GM12865 (cell line): ENCODE data around the gene ACOX1.

ENCODE experiments used
- DNase-seq: peaks from one replicate; pipeline ENCODE4 v3.0.0; 2010; ENCODE audit warnings: low read depth
- H3K4me3 ChIP-seq: 2 replicates; pipeline ENCODE4 v1.5.1; 2011; ENCODE audit warnings: mild to moderate bottlenecking, low read depth, low read length, control low read depth
- TF ChIP-seq, protein P1 (sequence below): IDR thresholded peaks from 2 replicates; pipeline ENCODE4 v1.5.1; 2011; ENCODE audit warnings: low read length, control low read depth, low read depth, inconsistent platforms; ENCODE audit not compliant: insufficient read depth; ENCODE audit errors: missing control alignments

Gene ACOX1

DNA sequence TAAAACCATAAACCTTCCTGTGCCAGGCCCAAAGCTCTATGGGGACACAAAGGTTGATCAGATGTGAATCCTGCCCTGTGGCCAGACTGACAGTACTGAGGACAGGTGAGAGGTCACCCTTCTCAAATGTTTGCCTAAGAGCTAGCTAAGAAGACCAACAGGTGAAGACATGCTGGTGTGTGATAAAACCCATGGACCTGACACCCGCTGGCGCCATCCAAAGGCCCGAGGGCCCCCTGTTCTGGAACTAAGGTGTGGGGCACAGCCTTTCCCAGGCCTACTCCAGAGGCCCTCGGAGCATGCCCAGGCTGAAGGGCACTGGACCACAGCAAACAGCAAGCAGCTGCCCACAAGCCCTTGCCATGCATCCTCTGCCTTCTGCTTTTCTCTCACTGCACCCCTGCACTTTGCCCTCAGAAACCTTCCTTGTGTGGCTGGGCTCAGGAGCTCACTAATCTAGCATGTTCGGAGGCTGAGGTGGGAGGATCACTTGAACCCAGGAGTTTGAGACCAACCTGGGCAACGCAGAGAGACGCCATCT lies 16.5 kb upstream of the ACOX1 start:
- no peak overlapping the region for H3K4me3 ChIP-seq
- TF ChIP-seq, protein P1, sequence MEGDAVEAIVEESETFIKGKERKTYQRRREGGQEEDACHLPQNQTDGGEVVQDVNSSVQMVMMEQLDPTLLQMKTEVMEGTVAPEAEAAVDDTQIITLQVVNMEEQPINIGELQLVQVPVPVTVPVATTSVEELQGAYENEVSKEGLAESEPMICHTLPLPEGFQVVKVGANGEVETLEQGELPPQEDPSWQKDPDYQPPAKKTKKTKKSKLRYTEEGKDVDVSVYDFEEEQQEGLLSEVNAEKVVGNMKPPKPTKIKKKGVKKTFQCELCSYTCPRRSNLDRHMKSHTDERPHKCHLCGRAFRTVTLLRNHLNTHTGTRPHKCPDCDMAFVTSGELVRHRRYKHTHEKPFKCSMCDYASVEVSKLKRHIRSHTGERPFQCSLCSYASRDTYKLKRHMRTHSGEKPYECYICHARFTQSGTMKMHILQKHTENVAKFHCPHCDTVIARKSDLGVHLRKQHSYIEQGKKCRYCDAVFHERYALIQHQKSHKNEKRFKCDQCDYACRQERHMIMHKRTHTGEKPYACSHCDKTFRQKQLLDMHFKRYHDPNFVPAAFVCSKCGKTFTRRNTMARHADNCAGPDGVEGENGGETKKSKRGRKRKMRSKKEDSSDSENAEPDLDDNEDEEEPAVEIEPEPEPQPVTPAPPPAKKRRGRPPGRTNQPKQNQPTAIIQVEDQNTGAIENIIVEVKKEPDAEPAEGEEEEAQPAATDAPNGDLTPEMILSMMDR: no peak
- DNase-seq: no peak

- H3K4me3 ChIP-seq: no peak overlapping the region
- TF ChIP-seq, protein P1: no peak
- no peak for DNase-seq
These were observed 15.9 kb upstream of the ACOX1 start for GRCh38 chr17:75994802-75995370.

DNA sequence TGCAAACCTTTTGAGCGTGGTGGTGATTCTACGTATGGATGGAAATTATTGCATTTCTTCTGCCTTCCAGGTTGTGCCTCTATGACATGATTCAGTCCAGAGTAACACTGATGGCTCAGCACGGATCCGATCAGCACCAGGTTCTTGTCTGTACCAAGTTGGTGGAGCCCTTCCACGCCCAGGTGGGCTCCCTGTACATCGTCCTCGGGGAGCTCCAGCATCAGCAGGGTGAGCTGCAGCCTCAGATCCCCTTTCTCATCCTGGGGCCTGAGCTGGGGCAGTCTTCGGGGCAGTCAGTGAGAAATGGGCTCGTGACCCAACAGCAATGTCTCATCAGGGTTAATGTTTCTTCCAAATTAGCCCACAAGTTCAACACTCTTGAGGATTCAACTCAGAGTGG lies 12.4 kb upstream of the ACOX1 start:
- TF ChIP-seq, protein P1: no peak
- no peak for DNase-seq
- no peak overlapping the region for H3K4me3 ChIP-seq

DNA sequence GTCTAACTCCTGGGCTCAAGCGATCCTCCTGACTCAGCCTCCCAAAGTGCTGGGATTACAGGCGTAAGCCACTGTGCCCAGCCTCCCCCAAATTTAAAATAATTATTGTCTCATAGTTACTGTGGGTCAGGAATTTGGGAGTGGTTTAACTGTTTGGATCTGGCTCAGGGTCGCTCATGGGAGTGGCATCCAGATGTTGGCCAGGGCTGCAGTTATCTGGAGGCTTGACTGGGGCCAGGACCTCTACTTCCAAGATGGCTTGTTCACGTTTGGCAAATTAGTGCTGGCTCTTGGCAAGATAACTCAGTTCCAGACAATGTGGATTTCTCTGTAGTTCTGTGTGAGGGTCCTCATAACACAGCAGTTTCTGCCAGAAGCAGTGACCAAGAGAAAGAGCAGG lies 8.1 kb upstream of the ACOX1 start:
- H3K4me3 ChIP-seq: no peak overlapping the region
- TF ChIP-seq, protein P1: no peak
- DNase-seq: no peak

DNA sequence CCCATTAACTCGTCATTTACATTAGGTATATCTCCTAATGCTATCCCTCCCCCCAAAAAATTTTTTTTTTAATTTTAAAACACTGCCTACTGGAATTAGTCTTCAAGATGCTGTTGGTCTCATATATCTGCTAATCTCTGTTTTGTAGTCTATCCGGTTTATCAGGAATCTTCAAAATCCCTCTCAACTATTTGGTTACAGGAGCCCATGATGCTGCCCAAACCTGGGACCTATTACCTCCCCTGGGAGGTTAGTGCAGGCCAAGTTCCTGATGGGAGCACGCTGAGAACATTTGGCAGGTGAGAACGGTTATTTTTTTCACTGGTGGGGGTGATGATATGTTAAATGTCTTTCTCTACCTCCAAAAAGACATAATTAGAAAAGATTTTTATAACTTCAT lies 7.0 kb upstream of the ACOX1 start:
- TF ChIP-seq, protein P1: no peak
- DNase-seq: no peak
- H3K4me3 ChIP-seq: no peak overlapping the region

DNA sequence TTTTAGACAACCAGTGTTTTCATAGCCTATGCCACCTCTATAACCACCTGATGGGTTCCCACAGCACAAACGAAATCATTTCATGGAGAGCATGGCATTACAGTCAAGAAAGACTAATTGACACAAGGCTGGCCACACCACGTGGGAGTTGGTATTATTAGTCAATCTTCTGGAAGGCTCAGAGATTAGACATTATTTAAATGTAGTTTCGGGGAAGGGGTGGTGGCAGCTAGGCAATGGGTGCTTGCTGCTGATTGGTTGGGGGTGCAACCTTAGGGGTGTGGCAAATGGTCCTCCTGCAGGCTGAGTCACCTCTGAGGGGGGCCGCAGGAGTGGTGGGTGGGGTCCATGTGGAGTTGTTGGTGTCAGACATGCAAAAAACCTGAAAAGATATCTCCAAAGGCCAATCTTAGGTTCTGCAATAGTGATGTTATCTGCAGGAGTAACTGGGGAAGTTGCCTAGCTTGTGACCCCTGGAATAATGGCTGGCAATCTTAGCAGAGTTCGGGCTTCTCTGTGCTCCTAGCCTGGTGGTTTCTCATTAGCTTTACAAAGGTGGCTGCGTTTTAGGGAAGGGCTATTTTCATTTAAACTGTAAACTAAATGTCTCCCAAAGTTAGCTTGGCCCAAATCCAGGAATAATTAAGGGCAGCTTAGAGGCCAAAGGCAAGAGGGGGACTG lies 4.7 kb upstream of the ACOX1 start:
- DNase-seq: no peak
- H3K4me3 ChIP-seq: no peak overlapping the region

More for the DNA sequence above, 4.7 kb upstream of the ACOX1 start:
- TF ChIP-seq, protein P1: no peak
